Spleen (tissue), 11 donors: ENCODE measurements around the gene DHDH. TPM values are rescaled to one million over a fixed set of nuclear protein-coding genes. Genes with fewer than 3 reads are reported as not detected.

ENCODE experiments used
- DNase-seq: peaks from one replicate; pipeline ENCODE4 v3.0.0-alpha.2; 2020
- H3K27ac ChIP-seq, 8 donors: fragments of 200-600 bp; sonication (generic) in 7 of 8; 1 replicate in 4 of 8; 2 replicates in 4 of 8; pipeline versions ENCODE4 v1.5.0 to v1.8.0; 2016 to 2021; ENCODE audit warnings: inconsistent platforms in 4 of 8, mild to moderate bottlenecking in 4 of 8, moderate library complexity in 1 of 8
- H3K27me3 ChIP-seq, 7 donors: fragments of 200-600 bp; sonication (generic) in 6 of 7; replicated peaks in 1 of 7; 1 replicate in 4 of 7; 2 replicates in 3 of 7; pipeline versions ENCODE4 v1.5.0 to v1.8.0; 2016 to 2021; ENCODE audit warnings: inconsistent platforms in 3 of 7, mild to moderate bottlenecking in 1 of 7
- H3K36me3 ChIP-seq, 6 donors: fragments of 200-600 bp; sonication (generic) in 5 of 6; 1 replicate in 4 of 6; 2 replicates in 2 of 6; pipeline versions ENCODE4 v1.5.0 to v1.8.0; 2016 to 2021; ENCODE audit warnings: inconsistent platforms in 2 of 6
- H3K4me1 ChIP-seq, 6 donors: fragments of 200-600 bp; sonication (generic) in 5 of 6; 1 replicate in 3 of 6; 2 replicates in 3 of 6; pipeline versions ENCODE4 v1.5.0 to v1.8.0; 2016 to 2021; ENCODE audit warnings: inconsistent platforms in 3 of 6
- H3K4me3 ChIP-seq, 8 donors: fragments of 200-600 bp; sonication (generic) in 7 of 8; 1 replicate in 4 of 8; 2 replicates in 4 of 8; pipeline versions ENCODE4 v1.5.0 to v1.8.0; 2016 to 2021; ENCODE audit warnings: inconsistent platforms in 4 of 8, mild to moderate bottlenecking in 4 of 8, moderate library complexity in 2 of 8
- H3K9me3 ChIP-seq, 8 donors: fragments of 200-600 bp; sonication (generic) in 7 of 8; 1 replicate in 4 of 8; 2 replicates in 4 of 8; pipeline versions ENCODE4 v1.5.0 to v1.8.0; 2016 to 2021; ENCODE audit warnings: inconsistent platforms in 4 of 8
- CTCF ChIP-seq, 11 experiments: fragments of 200-600 bp in 7 of 11; fragments of 450-650 bp in 4 of 11; sonication (generic) in 4 of 11; IDR thresholded peaks in 8 of 11; conservative IDR thresholded peaks in 3 of 11; 1 replicate in 7 of 11; 2 replicates in 4 of 11; pipeline versions ENCODE4 v1.4.0 to v1.8.0; 2016 to 2021; ENCODE audit warnings: antibody characterized with exemption in 11 of 11, inconsistent platforms in 4 of 11, mild to moderate bottlenecking in 1 of 11
- POLR2A ChIP-seq, 3 donors: fragments of 450-650 bp; IDR thresholded peaks; one replicate each; pipeline ENCODE4 v1.5.1; 2017; ENCODE audit warnings: antibody characterized with exemption in 3 of 3, mild to moderate bottlenecking in 1 of 3
- POLR2AphosphoS5 ChIP-seq, 3 donors: sonication (generic); formaldehyde crosslinking; IDR thresholded peaks; one replicate each; pipeline ENCODE4 v1.5.1; 2017; ENCODE audit warnings: antibody characterized with exemption in 3 of 3
- WGBS, 5 donors: extraction: QIAGEN DNeasy Blood & Tissue Kit in 3 of 5; methylation state at CpG; one replicate each; pipeline versions ENCODE4 v1.1.5 to v1.1.7; 2013 to 2018; 5-methylcytosine and 5-hydroxymethylcytosine counted together
- intact Hi-C: fragments of 100-400 bp; cut with DNase I; formaldehyde crosslinking; loops from one replicate; pipeline ENCODE4 v1.15.0; 2023; ENCODE audit warnings: low total_unique reads
- polyA plus RNA-seq, 3 donors: library from polyadenylated mRNA; stranded (reverse); fragments of 200-250 nt; gene quantifications; one replicate each; pipeline ENCODE4 v1.2.1, GENCODE V29; 2013
- total RNA-seq, 7 donors: library from RNA; depleted of rRNA in 3 of 7; stranded (reverse); fragments of >200 nt in 3 of 7; fragmentation: NEBNext Ultra II Directional in 4 of 7; extraction: Animal tissue kit (Norgen Biotek cat#: 25700) in 4 of 7; gene quantifications; one replicate each; pipeline versions ENCODE4 v1.1.0 to v1.2.1, GENCODE V29; 2016 to 2021
- donor health status: healthy with polysubstance abuse.
- donor health status: DM: no; HTN: no; CAD: no; lungs with moderate emphysema.
- donor health status: DM: no; HTN: no; CAD: no.
- donor health status: Bipolar disorder and iron deficiency.
- donor health status: healthy.
- donor health status: DM: no; HTN: no; CAD: no.
- donor health status: DM: yes; HTN: yes; CAD: no.

DHDH gene
- total and polyA plus RNA-seq, 10 donors: 0.51 to 4.5 (median 2.1) TPM; not detected in 1

DNA sequence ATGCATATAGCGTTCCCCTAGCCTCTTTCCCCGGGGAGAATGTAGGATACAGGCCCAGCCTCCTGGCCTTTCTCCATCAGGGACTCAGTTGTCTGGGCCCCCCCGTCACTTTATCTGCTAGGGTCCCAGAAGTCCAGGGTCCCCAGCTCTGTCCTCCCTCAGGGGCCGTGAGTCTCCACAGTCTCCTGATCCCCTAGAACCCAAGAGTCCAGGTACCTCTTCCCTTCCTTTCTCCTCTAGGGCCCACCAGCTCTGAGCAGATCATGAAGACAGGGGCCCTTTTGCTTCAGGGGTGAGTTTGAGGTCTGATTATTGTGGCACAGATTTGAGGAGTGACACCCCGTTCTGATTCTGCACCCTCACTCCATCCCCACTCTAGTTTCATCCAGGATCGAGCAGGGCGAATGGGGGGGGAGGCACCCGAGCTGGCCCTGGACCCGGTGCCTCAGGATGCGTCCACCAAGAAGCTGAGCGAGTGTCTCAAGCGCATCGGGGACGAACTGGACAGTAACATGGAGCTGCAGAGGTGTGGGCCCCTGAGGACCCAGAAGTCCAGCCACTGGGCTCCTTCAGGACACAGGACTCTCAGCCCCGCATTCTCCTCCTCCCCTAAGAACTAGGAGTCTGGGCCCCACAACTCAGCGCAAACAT is 21.9 kb downstream of the DHDH start:
- DNase-seq: no peak
- Histone ChIP-seq H3K9me3 (no peaks in the 10 kb centered on the region), H3K36me3 (peaks cover 0 to 36% (median 6%) of the 10 kb centered on the region in 6 donors), H3K4me1 (peaks cover 12 to 58% (median 28%) of the 10 kb centered on the region in 6 donors), H3K27me3 (no peaks in the 10 kb centered on the region), H3K4me3 (peak overlapping the region; percentile 76 to 97 (median 90)), H3K27ac (peak overlapping the region; percentile 53 to 96 (median 92))
- TF ChIP-seq CTCF (IDR thresholded peaks at IDR 0.05 in 8 of 11, conservative IDR thresholded peaks at IDR 0.05 in 3 of 11): no peak
- no peak for TF ChIP-seq POLR2A (IDR thresholded peaks at IDR 0.05)
- TF ChIP-seq POLR2AphosphoS5 (IDR thresholded peaks at IDR 0.05): no peak
- 59 to 76% (median 62%) methylated on average over 14 to 16 of the region's 16 CpGs for WGBS, 5 donors
- intact Hi-C loops: loop anchor here (10.0 kb wide), 1 partner anchor 51 kb away; the partner anchor contains the start of gene NUCB1

DNA sequence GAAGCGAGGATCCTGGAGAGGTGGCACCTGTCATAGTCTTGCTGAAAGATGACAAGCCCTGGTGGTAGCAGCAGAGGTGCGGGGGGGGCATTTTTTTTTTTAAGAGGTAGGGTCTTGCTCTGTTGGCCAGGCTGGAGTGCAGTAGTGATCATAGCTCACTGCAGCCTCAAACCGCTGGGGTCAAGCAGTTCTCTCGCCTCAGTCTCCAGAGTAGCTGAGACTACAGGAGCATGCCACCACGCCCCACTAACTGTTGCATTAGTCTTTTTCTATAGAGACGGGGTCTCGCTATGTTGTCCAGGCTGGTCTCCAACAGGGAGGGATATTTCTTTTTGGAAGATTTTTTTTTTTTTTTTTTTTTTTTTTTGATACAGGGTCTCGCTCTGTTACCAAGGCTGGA is 24.5 kb downstream of the DHDH start:
- WGBS, 5 donors: 95 to 98% (median 96%) methylated on average over 8 of the region's 8 CpGs
- Histone ChIP-seq H3K4me3 (no peak overlapping the region), H3K4me1 (peaks cover 16 to 84% (median 51%) of the 10 kb centered on the region in 6 donors), H3K27ac (no peak overlapping the region), H3K36me3 (peaks cover 0 to 50% (median 6%) of the 10 kb centered on the region in 6 donors), H3K27me3 (no peaks in the 10 kb centered on the region), H3K9me3 (no peaks in the 10 kb centered on the region)
- no peak for TF ChIP-seq CTCF (IDR thresholded peaks at IDR 0.05 in 8 of 11, conservative IDR thresholded peaks at IDR 0.05 in 3 of 11)
- TF ChIP-seq POLR2A (IDR thresholded peaks at IDR 0.05): no peak
- no peak for TF ChIP-seq POLR2AphosphoS5 (IDR thresholded peaks at IDR 0.05)
- DNase-seq: no peak
- intact Hi-C loops: loop anchor here (10.0 kb wide), 1 partner anchor 53 kb away; the partner anchor contains the start of gene NUCB1

- intact Hi-C loops: loop anchor here (10.0 kb wide), 2 partner anchors 55 to 85 kb away; partner anchors contain the start of genes NUCB1 and PPP1R15A
- H3K4me1 ChIP-seq: peaks cover 26 to 92% (median 62%) of the 10 kb centered on the region in 6 donors
- no peak for DNase-seq
- no peak for TF ChIP-seq POLR2A (IDR thresholded peaks at IDR 0.05)
- TF ChIP-seq POLR2AphosphoS5 (IDR thresholded peaks at IDR 0.05): peak in 1 of 3 donors; percentile 4
- TF ChIP-seq CTCF (IDR thresholded peaks at IDR 0.05 in 8 of 11, conservative IDR thresholded peaks at IDR 0.05 in 3 of 11): no peak
- no peak overlapping the region for H3K4me3 ChIP-seq
- no peaks in the 10 kb centered on the region for H3K27me3 ChIP-seq
- H3K27ac ChIP-seq: peak overlapping the region in 3 of 8 donors; percentile 97 to 98 (median 97)
- 72 to 79% (median 78%) methylated on average over 16 of the region's 16 CpGs for WGBS, 5 donors
- H3K9me3 ChIP-seq: no peaks in the 10 kb centered on the region
- H3K36me3 ChIP-seq: peaks cover 0 to 50% (median 6%) of the 10 kb centered on the region in 6 donors
Measured at GRCh38 chr19:48959341-48960239, 26.1 kb downstream of the DHDH start.
